EL (cell line): ENCODE data around the gene YWHAH.
A peak's percentile ranks its signal among the peaks of the same experiment; 100 is the strongest.
"Not testable (repeated sequence)": the region's sequence is repeated elsewhere in the genome, so short reads cannot be mapped to it uniquely, and the experiment has no call there.

ENCODE experiments used
- DNase-seq: peaks from one replicate; pipeline ENCODE4 v3.0.0-alpha.2; 2016

The YWHAH gene

GRCh38 chr22:31951194-31952093, 7.1 kb downstream of the YWHAH start:
- no peak for DNase-seq

DNA sequence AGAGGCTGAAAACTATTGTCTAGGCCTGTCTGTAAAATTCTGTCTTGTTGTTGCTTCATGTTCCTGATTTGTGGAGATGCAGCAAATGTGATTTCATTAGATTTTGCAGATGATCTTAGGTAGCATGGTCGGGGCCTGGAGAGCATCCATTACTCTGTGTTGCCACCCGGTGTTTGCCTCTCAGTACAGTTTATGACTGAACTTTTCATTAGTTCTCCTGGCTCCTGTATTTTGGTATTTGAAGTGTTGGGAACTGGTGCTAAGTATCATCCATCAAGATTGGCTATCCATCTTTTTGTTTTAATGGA, 7.7 kb downstream of the YWHAH start:
- peak; percentile 26 for DNase-seq

DNA sequence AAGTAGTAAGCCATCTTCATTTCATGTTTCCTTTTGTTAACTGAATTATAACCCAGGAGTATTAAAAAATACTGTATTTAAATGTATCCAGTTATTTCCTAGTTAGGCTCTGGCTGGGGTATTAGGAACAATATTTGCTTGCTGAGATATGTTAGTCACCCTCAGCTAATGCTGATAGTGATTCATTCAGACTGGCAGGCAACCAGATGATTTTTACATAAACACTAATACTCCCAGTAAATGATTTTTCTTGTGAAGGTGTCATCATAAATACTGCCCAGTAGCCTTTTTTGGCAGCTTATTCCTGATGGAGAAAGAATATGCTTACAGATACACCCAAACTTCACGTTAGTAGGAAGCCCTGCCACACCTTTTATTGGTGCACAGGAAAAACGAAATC, 8.1 kb downstream of the YWHAH start:
- DNase-seq = peak; percentile 86

- no peak for DNase-seq
Measured at GRCh38 chr22:31953261-31953660, 8.9 kb downstream of the YWHAH start.

- DNase-seq = no peak
Measured at GRCh38 chr22:31954535-31955523, 10.5 kb downstream of the YWHAH start.

- DNase-seq = no peak
Measured at GRCh38 chr22:31956360-31956759, 12.0 kb downstream of the YWHAH start.

GRCh38 chr22:31957970-31958594, 13.7 kb downstream of the YWHAH start:
- DNase-seq = no peak

- no peak for DNase-seq
Measured at GRCh38 chr22:31958625-31959239, 14.4 kb downstream of the YWHAH start.

GRCh38 chr22:31960767-31961166, 16.4 kb downstream of the YWHAH start:
- no peak for DNase-seq

DNA sequence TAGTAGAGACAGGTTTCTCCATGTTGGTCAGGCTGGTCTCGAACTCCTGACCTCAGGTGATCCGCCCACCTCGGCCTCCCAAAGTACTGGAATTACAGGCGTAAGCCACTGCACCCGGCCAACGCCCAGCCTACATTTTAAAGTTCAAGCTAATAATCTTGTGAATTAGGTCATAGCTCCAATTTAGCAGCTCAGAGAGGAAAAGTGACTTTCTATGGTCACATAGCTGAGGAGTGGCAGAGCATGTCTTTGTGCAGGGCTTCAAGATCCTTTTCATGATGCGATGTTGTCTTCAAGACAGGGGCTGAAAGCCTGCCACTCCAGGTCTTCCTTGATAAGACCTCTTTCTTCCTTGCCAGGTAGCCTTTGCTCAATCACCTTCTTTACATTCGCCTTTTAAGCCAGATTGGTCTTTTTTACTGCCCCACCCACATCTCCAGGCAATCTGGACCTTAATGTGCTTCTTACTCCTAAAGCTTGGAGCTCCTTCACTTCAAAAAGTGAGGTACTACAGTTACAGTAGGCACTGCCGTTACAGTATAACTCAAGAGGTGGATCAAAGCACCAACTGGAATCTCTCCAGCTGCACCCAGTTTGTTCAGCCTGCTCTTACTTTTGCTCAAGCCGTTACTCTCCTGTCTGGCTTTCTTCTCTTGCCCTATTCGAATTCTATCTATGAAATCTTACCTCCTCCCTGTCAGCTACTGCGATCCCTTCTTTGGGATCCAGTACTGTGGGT, 18.2 kb downstream of the YWHAH start:
- DNase-seq = no peak

- DNase-seq = no peak
Measured at GRCh38 chr22:31968022-31968421, 23.7 kb downstream of the YWHAH start.

GRCh38 chr22:31969789-31970489, 25.6 kb downstream of the YWHAH start:
- peak; percentile 63 for DNase-seq

GRCh38 chr22:31970490-31971444, 26.4 kb downstream of the YWHAH start:
- peak; percentile 80 for DNase-seq

GRCh38 chr22:31972180-31972579, 27.8 kb downstream of the YWHAH start:
- DNase-seq = no peak

- no peak for DNase-seq
Measured at GRCh38 chr22:31973739-31974138, 29.4 kb downstream of the YWHAH start.

- peak; percentile 72 for DNase-seq
Measured at GRCh38 chr22:31977141-31977841, 33.0 kb downstream of the YWHAH start.

GRCh38 chr22:31977939-31978338, 33.6 kb downstream of the YWHAH start:
- DNase-seq = no peak

- no peak for DNase-seq
Measured at GRCh38 chr22:31980628-31981027, 36.3 kb downstream of the YWHAH start.

GRCh38 chr22:31981976-31982375, 37.6 kb downstream of the YWHAH start:
- DNase-seq = not testable (repeated sequence)
